Stimulated activated CD4-positive, alpha-beta T cell treated with anti-CD3 and anti-CD28 coated beads, Interleukin-12 subunit alpha, Interleukin-12 subunit beta, amount 100 ng/mL, for 24 hours (primary cell): Measurements from ENCODE around the gene TOMM34.

Experiments used
- DNase-seq, 2 experiments: peaks; one replicate each; pipeline ENCODE4 v3.0.0-alpha.2; 2020; ENCODE audit warnings: low read depth in 2 of 2

TOMM34 gene

DNA sequence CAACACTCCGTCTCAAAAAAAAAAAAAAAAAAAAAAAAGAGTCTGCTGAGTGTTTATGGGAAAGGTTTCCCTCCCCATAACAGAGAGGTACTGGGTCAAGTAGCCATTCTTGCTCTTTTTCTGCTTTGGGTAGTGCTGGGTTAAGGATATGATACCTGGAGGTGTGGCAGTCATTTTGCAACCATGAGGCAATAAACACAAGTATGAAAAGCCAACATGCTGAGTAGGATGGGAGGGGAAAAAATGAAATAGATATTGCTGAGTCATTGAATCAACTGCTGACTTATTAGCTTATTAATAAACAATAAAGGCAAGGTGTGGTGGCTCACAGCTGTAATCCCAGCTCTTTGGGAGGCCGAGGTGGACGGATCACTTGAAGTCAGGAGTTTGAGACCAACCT, 2.3 kb upstream of the TOMM34 start:
- DNase-seq, result no peak

DNA sequence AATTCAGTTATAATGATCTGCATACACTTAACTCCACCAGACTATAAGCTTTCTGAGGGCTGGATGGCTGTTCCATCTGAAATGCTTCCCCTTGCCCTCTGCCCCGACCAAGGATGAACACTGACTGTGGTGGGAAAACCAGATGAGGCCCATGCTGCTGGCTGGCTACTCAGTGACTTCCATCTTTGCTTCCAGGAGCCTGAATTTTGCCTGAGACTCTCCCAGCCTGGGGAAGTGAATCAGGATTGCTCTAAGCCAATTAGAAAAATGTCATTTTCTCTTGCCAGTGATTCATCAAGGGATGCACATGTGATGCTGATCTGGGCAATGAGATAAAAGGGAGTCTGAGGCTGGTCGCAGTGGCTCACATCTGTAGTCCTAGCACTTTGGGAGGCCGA, 1.7 kb upstream of the TOMM34 start:
- DNase-seq, result no peak

DNA sequence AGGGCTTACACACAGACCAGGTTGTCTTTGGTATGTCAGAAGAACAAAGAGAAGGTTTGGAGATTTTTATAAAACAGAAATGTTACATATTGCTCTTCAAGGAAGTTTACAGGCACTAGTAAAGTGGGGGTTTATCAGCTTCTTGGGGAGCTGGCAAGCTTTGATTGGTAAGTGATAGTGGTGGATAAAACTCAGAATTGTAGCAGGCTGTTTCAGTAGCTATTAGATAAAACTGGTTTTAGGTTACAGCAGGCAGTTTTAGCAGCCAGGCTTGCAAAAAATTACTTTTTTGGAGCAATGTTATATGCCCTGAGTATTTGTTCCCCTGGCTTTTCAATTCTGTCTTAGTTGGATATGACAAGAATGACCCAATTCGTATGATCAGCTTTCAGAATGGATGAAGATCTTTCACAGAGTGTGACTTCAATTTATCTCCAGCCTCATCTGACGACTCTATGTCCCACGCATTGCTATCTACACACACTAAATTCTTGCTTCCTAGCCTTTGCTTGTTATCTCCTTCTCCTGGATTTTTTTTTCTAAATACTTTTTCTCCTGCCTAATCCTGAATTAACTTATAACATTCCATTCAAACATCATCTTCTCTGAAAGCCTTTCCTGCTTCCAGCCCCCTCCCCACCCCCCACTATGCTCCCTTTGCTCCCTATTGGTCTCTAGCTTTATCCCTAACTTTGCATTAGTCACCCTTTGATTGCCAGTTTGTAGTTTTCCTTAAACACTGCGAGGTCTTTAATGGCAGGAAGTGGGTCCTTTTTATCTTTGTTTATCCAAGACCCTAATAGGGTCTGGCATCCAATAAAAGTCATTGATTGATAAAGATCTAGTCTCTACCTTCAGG, 1.0 kb upstream of the TOMM34 start:
- DNase-seq, result no peak

DNA sequence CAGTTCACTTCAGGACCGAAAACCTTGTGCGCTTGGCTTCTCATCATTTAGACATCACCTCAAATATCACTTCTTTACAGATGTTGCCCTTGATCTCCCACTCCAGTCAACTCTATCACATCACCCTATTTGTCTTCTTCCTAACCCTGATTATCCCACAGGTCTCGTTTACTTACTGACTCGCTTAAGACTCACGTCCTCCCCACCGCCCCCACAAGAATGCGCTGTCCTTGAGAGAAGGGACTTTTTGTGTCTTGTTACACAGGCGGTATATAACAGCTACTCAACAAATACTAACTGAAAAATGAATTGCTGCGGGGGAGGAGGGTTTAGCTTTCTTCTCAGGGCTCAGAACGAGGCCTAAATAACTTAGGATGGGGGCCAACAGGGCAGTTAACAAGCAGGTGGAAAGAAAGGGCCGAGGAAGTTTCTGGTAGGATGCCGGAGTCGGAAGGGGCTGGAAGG, 527 bp downstream of the TOMM34 start:
- DNase-seq, result peak; percentile 40 to 57

DNA sequence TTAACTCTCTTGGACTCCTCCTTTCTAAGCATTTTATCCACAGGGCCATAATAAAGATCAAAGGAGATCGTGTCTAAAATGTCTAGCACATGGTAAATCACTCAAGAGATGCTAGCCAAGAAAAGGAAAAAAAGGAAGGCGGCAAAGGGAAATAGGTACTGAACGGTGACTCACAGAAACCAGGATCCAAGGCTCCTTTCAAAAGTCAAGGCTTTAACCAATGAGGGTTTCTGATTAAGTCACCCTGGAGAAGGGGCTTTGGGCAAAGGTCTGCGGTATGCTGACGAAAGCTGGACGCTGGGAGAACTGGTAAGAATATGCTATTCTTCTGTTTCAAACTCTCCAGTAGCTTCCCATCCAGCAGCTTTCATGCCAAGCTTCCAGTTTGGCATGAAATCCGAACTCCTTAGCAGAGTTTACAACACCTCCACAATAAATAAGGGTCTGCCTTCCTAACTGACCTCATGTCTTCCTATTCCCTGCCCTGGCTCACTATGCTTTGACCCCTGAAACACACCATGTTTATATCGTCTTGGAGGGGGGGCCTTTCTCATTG, 1.0 kb downstream of the TOMM34 start:
- DNase-seq, result peak in 1 of 2 experiments; percentile 26

- no peak for DNase-seq
These were observed 1.9 kb downstream of the TOMM34 start for GRCh38 chr20:44958276-44958675.

DNA sequence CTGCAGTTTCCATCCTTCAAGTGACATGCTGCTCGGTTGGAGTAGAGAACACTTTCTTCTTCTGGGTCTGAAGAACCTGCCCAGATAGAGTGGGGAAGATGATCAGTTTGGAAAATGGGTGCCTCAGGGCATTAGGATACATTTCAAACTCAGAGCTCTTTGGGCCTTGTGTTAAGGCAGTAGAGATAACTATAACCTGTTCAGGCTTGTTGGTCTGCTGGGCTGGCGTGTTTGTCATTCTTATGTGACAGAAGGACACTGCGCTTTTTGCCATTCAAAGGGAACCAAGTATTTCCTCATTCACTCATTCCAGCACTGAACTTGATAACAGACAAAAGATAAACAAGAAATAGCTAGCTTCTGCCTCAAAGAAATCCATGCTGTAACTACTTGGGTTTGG, 3.8 kb downstream of the TOMM34 start:
- DNase-seq, result no peak

DNA sequence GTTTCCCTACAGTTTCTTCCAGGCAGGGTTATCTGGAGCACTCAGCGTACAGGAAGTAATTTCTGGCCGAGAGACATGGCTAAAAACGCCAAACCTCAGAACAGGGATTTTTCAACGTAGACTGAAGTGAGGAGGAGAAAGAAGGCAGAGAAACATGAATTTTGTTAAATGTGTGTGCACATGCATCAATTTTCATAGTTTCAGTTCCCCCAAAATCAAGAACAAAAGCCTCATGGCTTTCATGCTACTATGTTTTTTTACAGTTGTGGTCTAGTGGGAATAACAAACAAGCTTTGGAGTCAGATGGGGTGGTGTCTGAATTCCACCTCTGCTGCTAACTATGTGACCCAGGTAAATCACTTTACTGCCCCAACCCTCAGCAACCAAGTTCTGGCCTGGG, 4.9 kb downstream of the TOMM34 start:
- no peak for DNase-seq

DNA sequence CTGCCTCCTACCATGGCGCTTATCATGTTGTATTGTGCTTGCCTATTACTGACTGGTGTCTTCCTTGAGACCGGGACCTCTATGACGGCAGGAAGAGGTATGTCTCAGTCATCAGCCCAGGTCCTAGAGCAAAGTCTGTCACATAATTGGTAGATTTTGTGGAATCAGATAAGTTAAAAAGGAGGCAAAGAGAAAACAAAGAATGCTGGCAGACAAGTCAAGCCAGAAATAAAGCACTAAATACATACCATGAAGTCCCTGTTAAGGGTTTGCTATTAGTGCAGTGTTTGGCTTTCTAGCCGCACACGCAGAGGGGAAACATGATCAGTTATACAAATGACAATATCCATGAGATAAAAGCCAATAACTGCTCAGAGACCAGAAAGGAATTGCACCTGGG, 6.0 kb downstream of the TOMM34 start:
- no peak for DNase-seq

- DNase-seq, result no peak
These were observed 7.5 kb downstream of the TOMM34 start for GRCh38 chr20:44952731-44953130.

GRCh38 chr20:44950368-44950767, 9.8 kb downstream of the TOMM34 start:
- no peak for DNase-seq

DNA sequence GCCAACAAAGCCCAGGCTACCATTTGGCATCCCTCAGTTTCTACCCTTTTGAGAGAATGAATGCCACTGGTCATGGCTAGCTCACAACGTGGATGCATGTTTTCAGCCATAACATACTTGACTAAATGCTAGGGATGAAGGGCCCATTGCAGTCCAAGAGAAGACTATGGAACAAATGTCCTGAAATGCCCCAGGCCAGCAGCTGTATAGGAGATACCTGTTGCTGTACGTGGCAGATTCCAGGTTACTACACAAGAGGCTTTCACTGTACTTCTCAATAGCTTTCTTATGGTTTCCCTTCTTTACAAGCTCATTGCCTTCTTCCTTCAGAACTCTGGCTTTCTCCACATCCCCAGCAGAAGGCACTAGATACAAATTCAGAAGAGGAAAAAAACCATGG, 11.7 kb downstream of the TOMM34 start:
- DNase-seq, result no peak

DNA sequence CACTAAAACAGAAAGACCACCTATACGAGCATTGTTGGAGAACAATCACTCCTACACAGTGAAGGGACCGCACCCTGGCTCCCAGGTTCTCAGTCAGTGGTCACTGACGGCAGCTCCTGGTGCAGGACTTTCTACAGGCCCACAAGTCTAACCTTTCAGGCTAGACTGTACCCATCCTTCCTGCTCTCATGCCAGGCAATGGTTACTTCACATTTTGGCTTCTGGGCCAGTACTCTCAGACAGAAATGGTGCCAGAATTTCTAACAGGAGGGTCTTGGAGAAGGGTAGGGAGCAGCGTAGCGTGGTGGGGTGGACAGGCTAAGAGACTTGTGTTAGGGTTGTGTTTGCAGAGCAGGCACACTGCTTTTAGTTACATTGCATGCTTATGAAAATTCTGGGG, 12.1 kb downstream of the TOMM34 start:
- no peak for DNase-seq

GRCh38 chr20:44946271-44946852, 13.8 kb downstream of the TOMM34 start:
- DNase-seq, result no peak

- no peak for DNase-seq
These were observed 14.9 kb downstream of the TOMM34 start for GRCh38 chr20:44945261-44945660.

- no peak for DNase-seq
These were observed 16.4 kb downstream of the TOMM34 start for GRCh38 chr20:44943828-44944227.

DNA sequence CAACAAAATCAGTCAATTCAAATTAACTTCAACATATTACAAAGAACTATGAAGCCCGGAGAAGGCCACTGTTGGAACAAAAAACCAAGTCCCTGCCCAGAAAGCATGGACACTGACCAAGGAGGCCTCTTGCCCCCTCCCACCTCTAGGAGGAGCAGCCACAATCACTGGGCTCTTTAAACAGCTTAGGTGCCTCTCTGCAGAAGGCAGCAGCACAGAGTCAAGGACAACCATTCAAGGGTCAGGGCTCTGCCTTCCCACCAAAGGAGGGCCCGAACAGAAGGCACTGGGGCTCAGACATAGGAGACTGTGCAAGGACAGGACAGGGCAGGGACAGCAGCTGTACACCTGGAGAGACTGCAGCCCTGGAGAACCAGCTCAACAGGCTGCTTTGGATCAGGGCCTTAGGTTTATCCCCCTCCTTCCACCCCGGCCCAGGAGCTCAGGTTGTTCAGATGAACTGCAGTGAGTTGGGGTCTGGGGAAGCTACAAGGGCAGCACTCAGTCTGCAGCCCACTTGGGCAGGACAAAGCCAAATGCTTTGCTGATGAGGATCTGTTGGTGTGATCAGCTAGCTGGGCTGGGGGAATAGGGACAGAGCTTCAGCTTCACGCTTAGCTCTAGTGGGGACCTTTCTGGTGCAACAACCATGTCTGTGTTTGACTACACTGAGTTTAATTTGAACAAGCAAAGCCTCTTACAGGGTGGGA, 17.8 kb downstream of the TOMM34 start:
- DNase-seq, result no peak

DNA sequence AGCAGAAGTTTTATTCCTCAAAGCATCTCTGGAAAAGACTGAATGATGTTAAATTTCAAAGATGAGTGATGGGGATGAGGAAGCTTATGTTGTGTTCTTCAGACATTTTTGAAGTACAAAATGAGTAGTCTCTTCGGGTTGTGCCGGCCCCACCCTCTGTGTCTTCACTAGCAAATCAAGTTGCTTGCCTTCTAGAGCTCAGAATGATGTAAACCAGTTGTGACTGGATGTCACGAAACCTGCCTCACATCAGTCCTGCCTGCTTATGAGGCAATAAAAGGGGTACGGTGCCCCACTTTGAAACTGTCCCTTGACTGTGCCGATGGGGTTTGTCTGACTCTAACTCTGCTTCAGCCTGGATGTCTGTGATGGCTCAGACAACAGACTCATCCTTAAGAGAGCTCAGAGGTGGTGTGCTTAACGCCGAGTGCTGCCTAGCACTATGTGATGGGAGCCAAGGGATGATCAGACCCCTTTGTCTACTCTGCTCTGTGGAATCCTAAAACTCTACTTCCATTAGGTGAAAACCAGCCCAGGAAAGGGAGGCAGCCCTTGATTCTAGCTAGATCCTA, 19.0 kb downstream of the TOMM34 start:
- DNase-seq, result no peak

GRCh38 chr20:44938637-44939036, 21.6 kb downstream of the TOMM34 start:
- DNase-seq, result no peak

DNA sequence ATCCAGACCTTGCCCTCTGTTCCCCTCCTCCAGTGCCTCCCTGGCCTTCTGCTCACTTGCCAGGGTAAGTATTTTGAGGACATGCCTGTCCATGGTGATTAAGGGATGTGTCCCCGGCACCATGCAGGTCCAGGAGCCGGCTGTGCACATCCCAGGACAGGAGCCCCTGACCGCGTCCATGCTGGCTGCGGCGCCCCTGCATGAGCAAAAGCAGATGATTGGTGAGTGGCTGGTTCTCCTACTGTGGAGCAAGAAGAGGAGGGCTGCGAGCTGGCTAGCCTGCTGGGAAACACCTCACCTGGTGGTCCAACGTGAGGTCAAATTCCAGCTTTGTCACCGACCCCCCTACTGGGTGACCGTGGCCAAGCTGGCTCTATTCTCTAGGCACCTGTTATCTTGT, 23.7 kb downstream of the TOMM34 start:
- no peak for DNase-seq

GRCh38 chr20:44932916-44933315, 27.3 kb downstream of the TOMM34 start:
- DNase-seq, result no peak

DNA sequence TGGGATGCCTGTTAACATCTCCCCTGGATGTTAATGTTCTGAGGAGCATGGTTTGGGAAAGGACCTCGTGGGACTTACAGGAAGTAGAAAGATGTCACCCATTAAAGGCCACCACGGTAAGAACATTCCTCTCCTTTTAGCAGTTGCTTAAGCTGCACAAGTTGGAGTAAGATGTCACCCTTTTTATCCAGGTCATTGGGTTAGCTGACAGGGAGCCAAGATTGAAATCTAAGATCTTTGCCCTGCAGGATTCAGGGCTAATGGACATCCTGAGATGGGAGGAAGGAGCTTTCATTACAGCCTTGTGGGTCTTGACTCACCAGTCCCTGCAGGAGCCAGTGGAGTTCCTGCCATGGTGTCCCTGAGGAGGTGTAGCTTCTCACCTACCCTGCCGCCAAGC, 28.3 kb downstream of the TOMM34 start:
- DNase-seq, result no peak
